HG03520 (cell line): ENCODE measurements around the gene PPRC1.
"Not testable (repeated sequence)": the region's sequence is repeated elsewhere in the genome, so short reads cannot be mapped to it uniquely, and the experiment has no call there.

Source experiments
- ATAC-seq: cut with Tn5 transposase; IDR thresholded peaks from one replicate; pipeline ENCODE4 v1.9.1; 2021; ENCODE audit warnings: mild to moderate bottlenecking, moderate library complexity; ENCODE audit not compliant: unreplicated experiment

PPRC1 gene

DNA sequence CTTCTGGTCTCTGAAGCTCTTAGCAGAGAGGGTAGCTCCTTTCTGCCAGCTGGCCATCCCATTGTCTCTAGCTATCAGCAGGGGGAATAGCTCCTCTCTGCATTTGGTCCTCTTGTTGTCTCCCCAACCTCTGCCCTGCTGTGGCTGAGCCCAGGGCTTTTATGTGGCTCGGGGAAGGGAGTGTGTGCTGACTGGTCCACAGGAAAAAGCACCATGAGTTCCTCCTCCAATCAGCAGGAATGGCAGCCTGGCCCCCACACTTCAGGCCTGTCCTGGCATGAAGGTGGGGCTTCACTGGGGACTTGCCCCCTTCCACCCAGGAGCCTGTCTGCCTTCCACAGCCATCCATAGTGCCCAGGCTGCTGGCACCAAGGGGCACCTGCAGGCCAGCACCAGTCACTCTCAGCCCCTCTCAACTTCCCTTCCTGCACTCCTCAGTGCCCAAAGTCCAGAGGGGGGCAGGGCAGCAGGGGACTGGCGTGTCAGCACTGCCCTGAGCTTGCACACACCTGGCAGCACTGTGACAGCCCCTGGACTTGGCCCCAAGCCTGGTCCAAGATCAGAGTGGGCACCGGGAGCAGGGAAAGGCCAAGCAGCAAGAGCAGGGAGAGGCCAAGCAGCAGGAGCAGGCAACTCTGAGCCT is 55.6 kb downstream of the PPRC1 start:
- no peak for ATAC-seq

DNA sequence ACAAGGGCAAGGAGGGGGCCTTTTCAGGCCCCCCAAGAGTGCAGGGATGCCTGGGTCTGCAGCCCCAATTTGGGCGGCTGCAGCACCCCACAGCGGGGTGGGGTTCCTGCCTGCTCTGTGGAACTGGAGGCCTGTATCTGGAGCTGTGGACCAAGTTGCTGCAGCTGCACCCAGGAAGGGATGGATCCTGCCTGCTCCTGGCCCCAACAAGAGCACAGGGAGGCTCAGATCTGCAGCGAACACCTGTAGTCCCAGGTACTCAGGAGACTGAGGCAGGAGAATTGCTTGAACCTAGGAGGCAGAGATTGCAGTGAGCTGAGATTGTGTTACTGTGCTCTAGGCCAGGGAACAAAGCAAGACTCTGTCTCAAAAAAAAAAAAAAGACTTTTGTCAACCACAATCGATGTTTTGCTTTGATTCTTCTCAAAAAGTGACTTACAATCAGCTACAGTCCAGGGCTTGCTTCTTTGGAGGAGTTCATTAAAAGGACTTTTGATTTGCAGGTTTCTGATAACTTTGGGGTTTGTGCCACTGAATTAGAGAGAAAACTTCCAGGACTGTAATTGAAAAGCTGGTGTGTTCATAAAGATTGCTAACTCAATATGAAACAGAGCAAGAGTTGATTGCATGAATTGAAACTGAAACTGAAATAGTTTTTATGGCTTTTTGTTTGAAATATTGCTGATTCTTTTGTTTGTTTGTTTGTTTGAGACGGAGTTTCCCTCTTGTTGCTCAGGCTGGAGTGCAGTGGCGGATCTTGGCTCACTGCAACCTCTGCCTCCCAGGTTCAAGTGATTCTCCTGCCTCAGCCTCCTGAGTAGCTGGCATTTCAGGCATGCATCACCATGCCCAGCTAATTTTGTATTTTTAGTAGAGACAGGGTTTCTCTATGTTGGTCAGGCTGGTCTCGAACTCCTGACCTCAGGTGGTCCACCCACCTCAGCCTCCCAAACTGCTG is 56.4 kb downstream of the PPRC1 start:
- ATAC-seq: not testable (repeated sequence)

DNA sequence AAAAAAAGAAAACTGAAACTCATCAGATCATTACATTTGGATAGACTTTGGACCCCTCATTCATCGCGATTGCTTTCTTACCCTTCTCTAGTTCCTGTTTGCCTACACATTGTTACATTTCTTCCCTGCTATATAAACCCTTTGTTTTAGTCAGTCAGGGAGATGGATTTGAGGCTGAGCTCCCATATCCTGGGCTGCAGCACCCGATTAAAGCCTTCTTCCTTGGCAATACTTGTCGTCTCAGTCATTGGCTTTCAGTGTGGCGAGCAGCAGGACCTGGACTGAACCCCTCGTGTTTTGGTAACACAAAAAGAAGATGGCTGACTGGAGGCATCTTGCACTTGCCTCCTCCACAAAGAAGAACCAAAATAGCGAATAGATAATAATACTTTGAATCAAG is 59.1 kb downstream of the PPRC1 start:
- ATAC-seq: no peak

DNA sequence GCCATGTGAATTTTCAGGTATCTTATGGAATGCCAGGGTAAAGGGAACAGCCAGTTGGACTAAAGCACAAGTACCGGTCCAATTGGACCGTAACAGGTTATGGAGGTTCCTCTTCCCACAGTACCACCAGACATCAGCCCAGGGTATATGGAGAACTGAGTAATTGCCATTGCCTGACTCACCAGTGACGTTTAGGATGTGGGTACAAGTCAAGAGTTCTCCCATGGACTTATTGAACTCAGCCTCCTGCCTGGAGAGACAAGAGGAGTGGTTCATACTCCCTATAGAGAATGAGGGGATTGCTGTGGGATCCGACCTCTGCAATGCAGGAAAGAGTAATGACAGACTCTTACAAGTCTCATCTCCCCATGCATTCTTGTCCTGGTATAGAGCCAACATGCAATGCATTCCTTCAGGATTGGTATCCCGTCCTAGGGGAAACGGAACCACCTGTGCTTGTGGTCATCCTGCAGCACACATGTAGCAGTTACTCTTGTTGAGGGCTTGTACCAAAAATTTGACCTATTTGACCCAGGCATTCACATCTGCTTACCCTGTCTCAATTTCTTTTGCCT is 62.5 kb downstream of the PPRC1 start:
- ATAC-seq: no peak

DNA sequence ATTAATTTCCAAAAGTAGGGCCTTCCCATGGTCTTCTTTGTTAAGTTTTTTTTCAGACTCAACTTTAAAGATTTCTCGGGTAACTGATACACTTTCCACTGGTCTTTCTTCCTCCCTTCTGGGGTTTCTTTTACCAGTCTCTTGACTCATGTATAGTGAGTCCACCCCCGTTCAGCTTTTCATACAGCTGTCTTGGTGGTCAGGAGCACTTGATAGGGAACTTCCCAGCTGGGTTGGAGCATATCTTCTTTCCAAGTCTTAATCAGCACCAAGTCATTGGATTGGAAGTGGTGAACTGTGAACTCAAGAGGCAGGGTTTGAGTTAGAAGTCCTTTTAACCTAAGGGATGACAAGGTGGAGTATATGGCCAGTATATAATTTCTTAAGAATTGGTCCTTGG is 64.1 kb downstream of the PPRC1 start:
- ATAC-seq: no peak

DNA sequence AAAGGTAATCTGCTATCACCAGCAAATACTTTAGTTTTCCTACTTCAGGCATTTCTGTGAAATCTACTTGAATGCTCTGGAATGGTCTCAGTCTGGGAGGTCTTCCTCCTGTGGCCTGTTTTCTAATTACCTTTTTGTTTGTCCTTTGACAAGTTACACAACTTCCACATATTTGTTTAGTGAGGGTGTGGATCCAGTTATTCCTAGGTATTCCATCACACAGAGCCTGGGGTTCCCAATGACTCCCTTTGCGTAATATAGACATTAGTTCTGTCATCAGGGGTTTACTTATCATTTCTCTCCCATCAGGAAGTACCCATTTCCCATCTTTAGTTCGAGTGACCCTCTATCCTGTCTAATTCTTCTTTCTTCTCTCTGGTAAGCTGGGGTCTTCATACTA is 65.2 kb downstream of the PPRC1 start:
- ATAC-seq: no peak
